GM23248 (cell line): ENCODE measurements around the gene PIP4K2A.

Experiments used
- EZH2 ChIP-seq: fragments of 200-600 bp; sonication (generic); IDR thresholded peaks from 2 replicates; pipeline ENCODE4 v1.6.1; 2018; ENCODE audit warnings: antibody characterized with exemption, mild to moderate bottlenecking; ENCODE audit not compliant: insufficient read depth, poor library complexity, severe bottlenecking
- EZH2phosphoT487 ChIP-seq: fragments of 200-600 bp; sonication (generic); IDR thresholded peaks from 2 replicates; pipeline ENCODE4 v1.6.1; 2018; ENCODE audit warnings: antibody characterized with exemption, moderate library complexity, mild to moderate bottlenecking, low read depth; ENCODE audit not compliant: insufficient read depth

GRCh38 chr10:22753786-22754185, 39.4 kb upstream of the PIP4K2A start:
- TF ChIP-seq EZH2 (no peak), EZH2phosphoT487 (no peak)
